NCI-H510A (cell line): Measurements from ENCODE around the gene C6orf62.
"Not testable (repeated sequence)": the region's sequence is repeated elsewhere in the genome, so short reads cannot be mapped to it uniquely, and the experiment has no call there.

Experiments used
- DNase-seq: peaks from one replicate; lab custom pipeline; 2025; lab: John Stamatoyannopoulos, UW

Gene C6orf62

DNA sequence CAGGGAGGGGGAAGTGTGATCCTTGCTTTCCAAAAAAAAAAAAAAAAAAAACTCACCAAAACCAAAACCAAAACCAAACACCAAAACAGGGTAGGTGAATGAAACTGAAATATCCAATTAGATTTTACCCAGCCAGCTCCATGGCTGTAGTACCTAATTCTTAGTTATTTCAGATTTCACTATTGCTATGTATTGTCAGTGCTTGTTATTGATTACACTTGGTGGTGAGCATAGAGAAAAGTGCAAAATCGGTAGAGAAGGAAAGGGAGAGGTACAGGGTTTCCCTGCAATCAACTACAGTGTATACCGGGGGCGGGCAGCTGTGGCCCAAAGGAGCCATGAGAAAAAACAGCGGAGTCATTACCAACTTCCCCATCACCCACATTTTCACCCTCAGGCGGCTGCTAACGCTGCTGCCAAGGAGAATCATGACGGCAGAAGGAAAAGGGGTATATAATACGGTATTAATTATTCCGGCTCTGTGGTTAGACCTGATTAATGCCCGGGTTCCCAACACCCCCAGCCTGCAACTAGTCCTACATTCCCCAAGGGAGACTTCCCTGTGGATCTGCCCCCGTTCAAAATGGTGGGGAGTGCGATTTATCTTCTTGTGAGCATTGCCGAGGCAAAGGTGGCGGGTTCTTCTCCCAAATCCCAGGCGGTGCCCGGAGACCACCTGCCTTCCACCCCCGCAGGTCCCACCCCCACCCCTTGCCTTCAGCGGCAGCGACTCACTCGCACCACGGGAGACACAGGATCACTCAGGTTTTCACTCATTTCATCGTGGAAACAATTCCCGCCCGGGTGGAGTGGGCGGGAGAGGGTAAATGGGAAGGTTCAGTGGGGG, at the start of gene C6orf62:
TSS of gene C6orf62 (minus strand) at position 30 of the 847 bp plus-strand sequence. CDS start 486 bp downstream, outside the sequence.
- DNase-seq = no peak

DNA sequence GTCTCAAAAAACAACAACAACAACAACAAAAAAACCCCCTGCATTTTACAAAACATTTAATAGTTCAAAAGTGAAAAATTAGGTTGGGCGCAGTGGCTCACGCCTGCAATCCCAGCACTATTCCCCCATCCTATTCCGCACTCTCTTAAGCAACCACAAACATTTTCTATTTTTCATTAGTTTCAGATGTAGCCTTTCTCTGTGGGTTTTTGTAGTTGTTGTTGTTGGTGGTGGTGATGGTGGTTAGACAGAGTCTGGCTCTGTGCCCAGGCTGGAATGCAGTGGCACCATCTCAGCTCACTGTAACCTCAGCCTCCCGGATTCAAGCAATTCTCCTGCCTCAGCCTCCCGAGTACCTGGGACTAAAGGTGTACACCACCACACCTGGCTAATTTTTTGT, 49.4 kb upstream of the C6orf62 start:
- DNase-seq = no peak

DNA sequence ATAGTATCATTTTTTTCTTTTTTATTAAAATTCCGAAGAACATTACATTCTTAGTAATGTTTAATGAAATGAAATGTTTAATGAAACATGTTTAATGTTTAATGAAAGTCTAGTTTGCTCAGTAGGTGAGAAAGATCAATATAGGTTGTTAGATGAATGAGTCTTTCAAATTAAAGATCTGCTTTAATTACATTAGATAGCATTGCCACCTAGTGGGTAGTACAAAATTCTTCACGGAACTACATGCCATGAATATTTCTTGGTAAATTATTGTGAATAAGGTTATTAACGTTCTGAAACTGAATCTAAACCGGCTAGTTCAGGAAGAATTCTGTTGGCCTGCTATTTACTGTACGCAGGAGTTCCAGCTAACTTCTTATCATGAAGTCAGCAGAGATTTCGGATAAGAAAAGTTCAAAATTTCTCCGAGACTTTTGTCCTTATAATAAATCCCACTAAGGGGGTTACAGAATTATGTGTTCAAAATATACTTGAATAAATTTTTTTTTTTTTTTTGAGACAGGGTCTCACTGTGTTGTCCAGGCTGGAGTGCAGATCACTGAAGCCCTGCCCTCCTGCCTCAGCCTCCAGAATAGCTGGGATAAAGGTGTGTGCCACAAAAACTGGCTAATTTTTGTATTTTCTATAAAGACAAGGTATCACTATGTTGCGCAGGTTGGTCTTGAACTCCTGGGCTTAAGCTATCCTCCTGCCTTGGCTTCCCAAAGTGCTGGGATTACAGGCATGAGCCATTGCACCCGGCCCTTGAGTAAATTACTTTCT, 47.9 kb upstream of the C6orf62 start:
- no peak for DNase-seq

DNA sequence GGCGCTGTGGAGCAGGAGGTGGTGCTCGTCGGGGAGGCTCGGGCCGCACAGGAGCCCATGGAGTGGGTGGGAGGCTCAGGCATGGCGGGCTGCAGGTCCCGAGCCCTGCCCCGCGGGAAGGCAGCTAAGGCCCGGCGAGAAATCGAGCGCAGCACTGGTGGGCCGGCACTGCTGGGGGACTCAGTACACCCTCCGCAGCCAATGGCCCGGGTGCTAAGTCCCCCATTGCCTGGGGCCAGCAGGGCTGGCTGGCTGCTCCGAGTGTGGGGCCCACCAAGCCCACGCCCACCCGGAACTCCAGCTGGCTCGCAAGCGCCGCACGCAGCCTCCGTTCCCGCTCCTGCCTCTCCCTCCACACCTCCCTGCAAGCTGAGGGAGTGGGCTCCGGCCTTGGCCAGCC, 47.0 kb upstream of the C6orf62 start:
- not testable (repeated sequence) for DNase-seq

DNA sequence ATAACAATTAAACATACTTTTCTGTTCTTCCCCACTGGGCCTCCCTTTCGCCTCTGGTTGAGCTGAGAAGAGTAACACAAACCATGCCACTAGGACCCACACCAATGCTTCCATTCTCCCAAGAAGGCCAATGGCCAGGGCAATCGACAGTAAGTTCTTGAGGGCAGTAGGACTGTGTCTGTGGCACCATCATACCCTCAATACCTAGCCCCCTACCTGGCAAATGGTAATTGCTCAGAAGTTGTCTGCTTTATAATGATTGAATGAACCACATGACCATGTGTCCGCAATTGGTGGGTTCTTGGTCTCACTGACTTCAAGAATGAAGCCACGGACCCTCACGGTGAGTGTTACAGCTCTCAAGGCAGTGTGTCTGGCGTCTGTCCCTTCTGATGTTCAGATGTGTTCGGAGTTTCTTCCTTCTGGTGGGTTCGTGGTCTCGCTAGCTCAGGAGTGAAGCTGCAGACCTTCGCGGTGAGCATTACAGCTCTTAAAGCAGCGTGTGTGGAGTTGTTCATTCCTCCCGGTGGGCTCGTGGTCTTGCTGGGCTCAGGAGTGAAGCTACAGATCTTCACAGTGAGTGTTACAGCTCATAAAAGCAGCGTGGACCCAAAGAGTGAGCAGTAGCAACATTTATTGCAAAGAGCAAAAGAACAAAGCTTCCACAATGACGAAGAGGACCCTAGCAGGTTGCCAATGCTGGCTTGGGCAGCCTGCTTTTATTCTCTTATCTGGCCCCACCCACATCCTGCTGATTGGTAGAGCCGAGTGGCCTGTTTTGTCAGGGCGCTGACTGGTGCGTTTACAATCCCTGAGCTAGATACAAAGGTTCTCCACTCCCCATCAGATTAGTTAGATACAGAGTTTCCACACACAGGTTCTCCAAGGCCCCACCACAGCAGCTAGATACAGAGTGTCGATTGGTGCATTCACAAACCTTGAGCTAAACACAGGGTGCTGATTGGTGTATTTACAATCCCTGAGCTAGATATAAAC, 46.2 kb upstream of the C6orf62 start:
- DNase-seq = not testable (repeated sequence)

DNA sequence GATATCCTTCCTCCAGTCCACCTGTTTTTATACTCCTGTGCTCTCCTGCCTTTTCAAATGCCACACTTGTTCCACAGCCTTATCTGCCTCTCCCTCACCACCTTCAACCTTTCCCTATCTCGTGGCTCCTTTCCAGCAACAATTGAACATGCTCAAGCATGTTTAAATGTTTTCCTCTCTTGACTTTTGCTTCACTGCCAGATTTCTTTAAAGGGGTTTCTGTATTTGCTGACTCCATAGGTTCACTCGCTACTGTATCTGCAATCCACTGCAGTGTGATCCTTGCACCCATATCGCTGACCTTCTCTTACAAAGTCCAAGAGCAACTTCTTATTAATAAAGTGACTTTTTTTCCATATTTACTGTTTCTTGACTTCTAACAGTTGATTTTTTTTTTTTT, 44.6 kb upstream of the C6orf62 start:
- DNase-seq = no peak

DNA sequence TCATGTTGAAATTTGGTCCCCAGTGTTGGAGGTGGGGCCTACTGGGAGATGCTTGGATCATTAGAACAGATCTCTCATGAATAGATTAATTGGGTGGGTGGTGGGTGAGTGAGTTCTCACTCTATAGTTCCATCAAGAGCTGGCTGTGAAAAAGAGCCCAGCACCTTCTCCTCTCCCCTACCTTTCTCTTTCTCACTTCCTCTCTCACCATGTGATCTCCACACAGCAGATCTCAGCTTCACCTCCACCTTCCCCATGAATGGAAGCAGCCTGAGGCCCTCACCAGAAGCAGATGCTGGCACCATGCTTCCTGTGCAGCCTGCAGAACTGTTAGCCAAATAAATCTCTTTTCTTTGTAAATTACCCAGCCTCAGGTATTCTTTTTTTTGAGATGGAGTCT, 42.9 kb upstream of the C6orf62 start:
- DNase-seq = no peak

DNA sequence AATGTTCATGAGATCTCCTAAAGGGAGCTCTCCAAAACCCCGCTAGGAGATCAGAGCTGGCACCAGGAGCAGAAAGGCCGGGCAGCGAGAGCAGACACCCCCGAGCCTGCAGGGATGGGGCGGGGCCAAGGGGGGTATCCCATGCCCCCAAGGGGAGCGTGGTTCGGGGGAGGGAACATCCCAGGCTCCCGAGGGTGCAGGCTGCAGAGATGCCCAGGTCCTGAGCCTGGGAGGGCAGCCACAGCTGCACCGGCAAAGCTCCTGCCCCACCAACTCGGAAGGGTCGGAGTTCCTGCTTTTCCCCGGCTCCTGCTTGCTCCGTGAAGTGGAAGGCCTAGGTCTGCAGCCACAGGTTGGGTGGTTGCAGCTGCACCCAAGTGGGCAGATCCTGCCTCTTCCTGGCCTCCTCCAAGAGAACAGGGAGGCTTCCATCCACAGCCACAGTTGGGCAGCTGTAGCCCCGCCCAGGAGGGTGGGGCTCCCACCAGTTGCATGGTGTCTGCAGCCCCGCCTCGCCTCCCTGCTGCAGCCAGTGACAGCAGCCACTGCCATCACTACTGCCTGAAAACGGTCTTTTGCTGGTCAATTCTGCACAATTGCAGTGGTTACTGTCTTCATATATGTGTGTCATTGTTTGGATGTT, 42.4 kb upstream of the C6orf62 start:
- DNase-seq = no peak

DNA sequence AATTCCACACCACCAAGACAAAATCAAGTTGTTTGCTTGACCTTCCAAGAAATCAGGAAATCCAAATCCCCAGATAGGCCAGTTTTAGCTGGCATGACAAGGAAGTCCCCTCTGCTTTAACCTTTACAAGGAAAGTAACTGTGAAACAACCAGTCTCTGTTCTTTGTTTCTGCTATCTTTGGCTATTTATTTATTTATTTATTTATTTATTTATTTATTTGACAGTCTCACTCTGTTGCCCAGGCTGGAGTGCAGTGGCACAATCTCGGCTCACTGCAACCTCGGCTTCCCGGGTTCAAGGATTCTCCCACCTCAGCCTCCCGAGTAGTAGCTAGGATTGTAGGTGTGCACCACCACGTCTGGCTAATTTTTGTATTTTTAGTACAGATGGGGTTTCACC, 41.3 kb upstream of the C6orf62 start:
- no peak for DNase-seq

DNA sequence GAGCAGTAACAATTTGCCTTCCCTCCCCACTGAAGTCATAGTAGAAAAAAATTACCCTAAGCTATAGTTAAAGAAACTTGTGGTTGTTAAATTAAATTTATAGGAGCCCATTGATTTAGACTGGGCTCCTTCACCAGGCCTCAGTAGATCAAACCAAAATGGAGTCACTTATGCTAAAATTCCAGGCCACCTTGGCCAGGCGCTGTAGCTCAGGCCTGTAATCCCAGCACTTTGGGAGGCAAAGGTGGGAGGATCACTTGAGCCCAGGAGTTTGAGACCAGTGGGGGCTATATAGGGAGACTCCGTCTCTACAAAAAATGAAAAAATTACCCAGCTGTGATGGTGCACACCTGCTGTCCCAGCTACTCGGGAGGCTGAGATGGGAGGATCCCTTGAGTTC, 40.8 kb upstream of the C6orf62 start:
- DNase-seq = no peak

DNA sequence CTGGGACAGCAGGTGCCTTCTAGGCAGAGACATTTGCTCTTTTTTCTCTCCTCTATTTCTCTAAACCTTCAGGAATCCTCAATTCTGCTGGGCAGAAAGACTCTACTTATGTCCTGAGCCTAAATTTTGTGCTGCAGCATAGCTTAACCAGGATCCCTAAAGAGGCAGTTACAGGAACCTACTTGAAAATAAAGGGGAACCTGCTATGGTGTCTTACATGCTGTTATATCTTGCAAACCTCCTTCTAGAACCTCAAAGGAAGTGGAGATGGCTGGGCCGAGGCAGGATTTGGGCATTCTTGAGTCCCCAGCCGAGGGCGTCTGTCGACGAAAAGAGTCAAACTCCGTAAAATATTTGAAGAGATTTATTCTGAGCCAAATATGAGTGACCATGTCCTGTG, 38.7 kb upstream of the C6orf62 start:
- DNase-seq = no peak

DNA sequence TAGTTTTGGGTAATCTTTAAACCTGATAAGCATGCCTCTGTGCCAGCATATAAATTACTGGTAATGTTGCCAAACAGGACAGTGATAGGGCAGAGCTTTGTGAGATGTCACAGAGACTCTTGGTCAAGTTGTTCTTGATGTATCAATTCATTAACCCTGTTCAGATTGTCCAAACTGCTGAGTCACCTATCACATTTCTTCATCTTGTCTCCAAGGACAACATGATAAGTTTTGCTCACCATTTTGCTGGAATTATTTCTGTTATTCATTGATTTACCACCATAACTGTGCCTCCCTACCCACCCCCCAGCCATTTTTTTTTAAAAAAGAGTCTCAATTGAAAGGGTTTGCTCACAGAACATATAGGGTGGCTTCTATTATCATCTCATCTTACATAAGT, 36.3 kb upstream of the C6orf62 start:
- no peak for DNase-seq

DNA sequence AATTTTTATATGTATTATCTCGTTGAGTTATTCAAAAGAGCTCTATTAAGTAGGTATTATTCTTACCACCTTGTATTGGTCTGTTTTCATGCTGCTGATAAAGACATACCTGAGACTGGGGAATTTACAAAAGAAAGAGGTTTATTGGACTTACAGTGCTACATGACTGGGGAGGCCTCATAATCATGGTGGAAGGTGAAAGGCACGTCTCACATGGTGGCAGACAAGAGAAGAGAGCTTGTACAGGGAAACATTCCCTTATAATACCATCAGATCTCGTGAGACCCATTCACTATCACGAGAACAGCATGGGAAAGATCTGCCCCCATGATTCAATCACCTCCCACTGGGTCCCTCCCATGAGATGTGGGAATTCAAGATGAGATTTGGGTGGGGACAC, 35.4 kb upstream of the C6orf62 start:
- not testable (repeated sequence) for DNase-seq

DNA sequence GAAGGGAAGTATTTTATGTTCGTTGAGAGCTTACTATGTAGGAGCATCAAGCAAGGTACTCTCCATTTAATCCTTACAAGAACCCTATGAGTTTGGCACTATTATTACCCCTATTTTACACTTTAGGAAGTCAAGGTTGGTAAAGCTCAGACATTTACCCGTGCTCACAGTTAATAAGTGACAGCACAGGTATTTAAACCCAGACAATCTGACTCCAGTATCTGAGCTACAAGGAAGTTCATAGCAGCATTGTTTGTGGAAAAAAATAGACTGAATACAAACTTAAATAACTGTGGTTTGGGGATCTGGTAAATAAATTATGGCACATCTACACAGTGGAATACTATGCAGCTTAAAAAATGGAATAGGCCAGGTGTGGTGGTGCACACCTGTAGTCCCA, 34.6 kb upstream of the C6orf62 start:
- no peak for DNase-seq

DNA sequence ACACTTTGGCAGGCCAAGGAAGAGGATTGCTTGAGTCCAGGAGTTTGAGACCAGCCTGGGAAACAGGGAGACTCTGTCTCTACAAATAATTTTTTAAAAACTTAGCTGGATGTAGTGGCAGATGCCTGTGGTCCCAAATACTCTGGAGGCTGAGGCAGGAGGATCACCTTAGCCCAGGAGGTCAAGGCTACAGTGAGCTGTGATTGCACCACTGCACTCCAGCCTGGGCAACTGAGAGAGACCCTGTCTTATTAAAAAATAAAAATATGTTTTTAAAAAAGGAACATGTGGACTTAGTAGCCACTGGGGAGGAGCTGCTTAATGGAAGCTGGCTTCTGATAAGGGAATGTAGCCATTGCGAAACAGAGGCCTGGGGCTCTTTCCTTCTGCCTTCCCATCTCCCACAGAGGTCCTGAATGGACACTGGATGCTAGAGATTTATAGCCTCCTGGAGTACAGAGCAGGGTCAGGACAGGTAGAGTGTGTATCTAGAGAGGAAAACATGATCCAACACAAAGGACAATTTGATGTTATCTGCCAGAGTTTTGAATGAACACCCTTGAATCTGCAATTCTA, 34.1 kb upstream of the C6orf62 start:
- DNase-seq = no peak

DNA sequence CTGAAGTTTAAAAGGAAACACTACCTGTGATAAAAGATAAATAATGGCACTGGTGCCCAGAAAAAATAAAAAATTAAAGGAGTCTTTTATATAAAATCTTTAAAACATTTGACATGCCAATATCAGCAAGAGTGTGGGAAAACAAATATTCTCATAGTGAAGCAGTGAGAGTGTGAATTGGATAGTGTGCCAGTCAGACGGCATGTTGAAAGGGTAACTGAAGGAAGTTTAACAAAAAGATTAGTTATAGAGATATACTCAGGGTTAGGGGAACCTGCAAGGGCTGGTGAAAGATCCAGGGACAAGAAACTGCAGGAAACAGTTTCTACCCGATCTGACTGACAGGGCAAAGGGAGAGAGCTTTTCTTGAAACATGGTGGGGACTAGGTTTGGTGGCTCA, 33.5 kb upstream of the C6orf62 start:
- DNase-seq = no peak

DNA sequence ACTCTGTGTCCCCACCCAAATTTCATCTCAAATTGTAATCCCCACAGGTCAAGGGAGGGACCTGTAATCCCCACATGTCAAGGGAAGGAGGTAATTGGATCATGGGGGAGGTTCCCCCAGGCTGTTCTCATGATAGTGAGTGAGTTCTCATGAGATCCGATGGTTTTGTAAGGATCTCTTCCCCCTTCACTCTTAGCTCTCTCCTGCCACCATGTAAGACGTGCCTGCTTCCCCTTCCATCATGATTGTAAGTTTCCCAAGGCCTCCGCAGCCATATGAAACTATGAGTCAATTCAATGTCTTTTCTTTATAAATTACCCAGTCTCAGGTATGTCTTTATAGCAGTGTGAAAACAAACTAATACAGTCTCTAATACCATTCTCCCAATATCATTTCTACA, 31.9 kb upstream of the C6orf62 start:
- not testable (repeated sequence) for DNase-seq

DNA sequence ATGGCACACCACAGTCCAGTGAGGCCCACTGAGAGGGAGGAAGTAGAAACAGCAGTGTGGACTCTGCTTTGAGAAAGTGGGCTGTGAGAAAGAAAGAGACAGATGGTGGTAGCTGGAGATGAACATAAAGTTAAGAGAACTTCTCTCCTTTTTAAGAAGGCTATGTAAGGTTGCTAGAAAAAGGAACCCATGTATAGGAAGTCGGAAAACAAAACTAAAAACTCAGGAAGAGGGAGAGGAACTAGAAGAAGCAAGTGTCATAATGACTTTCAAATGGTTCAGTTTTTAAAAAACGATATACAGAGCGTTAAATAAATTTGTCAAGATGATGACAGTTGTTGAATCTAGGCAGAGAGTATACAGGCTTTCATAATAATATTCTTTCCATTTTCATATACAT, 30.3 kb upstream of the C6orf62 start:
- no peak for DNase-seq

DNA sequence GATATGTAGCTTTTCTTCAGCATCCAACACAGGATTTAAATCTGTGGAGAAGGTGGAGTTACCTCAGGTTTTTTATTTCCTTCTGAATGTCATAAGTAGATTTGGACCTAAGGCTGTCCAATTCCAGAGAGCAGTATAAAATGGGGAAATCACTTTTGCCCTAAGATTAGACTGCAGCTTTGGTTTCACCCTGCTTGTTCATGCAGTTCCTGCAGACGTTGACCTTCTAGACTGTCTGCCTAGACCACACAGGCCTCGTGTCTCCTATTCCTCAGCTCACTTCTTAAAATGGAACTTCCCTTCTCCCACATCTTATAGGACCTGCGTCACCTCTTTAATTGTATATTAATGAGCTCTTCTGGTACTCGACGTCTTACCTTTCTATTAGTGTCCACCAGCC, 26.0 kb upstream of the C6orf62 start:
- no peak for DNase-seq

DNA sequence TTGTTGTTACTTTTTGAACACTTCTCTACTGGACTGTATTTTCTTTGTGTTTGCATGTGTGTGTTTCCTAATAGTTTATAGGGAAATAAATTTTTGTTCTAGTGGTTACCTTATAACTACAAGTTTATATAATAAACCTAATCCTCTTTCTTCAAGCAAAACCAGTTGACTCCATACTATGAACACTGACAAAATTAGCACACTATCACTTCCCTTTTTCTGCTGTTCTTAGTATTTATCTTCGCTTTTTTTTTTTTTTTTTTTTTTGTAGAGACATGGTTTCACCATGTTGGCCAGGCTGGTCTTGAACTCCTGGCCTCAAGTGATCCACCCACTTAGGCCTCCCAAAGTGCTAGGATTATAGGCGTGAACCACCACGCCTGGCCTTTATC, 25.0 kb upstream of the C6orf62 start:
- no peak for DNase-seq

DNA sequence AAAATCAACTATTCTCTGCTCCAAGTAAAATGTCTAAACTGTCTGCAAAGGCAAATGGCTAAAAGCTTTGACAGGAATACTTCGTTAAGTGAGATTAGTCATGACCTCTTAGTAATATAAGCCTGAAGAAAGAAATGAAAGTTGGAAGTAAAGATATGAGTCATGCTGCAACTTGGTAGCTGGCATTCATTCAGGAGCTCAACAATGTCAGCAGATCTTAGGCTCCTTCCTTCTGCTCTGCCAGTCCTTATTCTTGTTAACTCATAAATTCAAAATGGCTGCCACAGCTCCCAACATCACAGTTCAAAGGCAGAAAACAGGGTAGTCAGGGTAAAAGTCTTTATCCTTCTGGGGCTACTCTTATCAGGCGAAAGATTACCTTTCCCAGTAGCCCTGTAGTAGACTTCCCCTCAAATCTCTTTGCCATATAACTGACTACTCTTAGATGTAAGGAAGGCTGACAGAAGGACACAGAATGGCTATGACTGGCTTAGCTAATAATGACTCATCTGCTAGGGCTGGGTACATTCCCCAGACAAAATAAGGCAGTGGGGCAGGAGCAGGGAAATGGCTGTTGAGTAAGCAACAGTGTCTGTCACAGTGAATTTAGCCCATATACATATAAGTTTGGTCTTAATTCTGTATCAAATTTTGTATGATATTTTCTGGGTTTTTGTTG, 24.4 kb upstream of the C6orf62 start:
- no peak for DNase-seq
